HFFc6 (cell line): ENCODE data around the gene ARL2BP. TPM values are rescaled to one million over a fixed set of nuclear protein-coding genes. Genes with fewer than 3 reads are reported as not detected.

ENCODE experiments used
- DNase-seq: peaks from one replicate; pipeline ENCODE4 v3.0.0-alpha.2; 2018
- H3K27ac Mint-ChIP-seq: 2 replicates; pipeline ENCODE4 v1.8.0; 2020; ENCODE audit warnings: mild to moderate bottlenecking, mixed read lengths
- H3K27me3 Mint-ChIP-seq: 2 replicates; pipeline ENCODE4 v1.8.0; 2021; ENCODE audit warnings: mild to moderate bottlenecking, moderate library complexity, mixed read lengths; ENCODE audit not compliant: insufficient read depth
- H3K36me3 Mint-ChIP-seq: 2 replicates; pipeline ENCODE4 v1.8.0; 2021; ENCODE audit warnings: low read depth, mixed read lengths
- H3K4me1 Mint-ChIP-seq: 2 replicates; pipeline ENCODE4 v1.8.0; 2020; ENCODE audit warnings: low read depth, mixed read lengths
- H3K4me3 Mint-ChIP-seq: 2 replicates; pipeline ENCODE4 v1.8.0; 2020; ENCODE audit warnings: mild to moderate bottlenecking, moderate library complexity, mixed read lengths
- H3K9me3 Mint-ChIP-seq: 2 replicates; pipeline ENCODE4 v1.8.0; 2020; ENCODE audit warnings: mild to moderate bottlenecking, mixed read lengths
- total RNA-seq, 6 experiments: library from RNA; stranded (reverse); fragmentation: NEBNext Ultra II Directional; extraction: Animal tissue kit (Norgen Biotek cat#: 25700); gene quantifications; 2 replicates in 1 of 6; 3 replicates in 5 of 6; pipeline ENCODE4 v1.2.3, GENCODE V29; 2021
- TF ChIP-seq, protein P1 (sequence below): fragments of 200-600 bp; sonication (generic); IDR thresholded peaks from 2 replicates; pipeline ENCODE4 v1.5.0; 2021; ENCODE audit warnings: antibody characterized with exemption, mild to moderate bottlenecking

The ARL2BP gene
- total RNA-seq, 6 experiments from 2014 or later, result 70.3 to 80.0 (median 76.7) TPM

DNA sequence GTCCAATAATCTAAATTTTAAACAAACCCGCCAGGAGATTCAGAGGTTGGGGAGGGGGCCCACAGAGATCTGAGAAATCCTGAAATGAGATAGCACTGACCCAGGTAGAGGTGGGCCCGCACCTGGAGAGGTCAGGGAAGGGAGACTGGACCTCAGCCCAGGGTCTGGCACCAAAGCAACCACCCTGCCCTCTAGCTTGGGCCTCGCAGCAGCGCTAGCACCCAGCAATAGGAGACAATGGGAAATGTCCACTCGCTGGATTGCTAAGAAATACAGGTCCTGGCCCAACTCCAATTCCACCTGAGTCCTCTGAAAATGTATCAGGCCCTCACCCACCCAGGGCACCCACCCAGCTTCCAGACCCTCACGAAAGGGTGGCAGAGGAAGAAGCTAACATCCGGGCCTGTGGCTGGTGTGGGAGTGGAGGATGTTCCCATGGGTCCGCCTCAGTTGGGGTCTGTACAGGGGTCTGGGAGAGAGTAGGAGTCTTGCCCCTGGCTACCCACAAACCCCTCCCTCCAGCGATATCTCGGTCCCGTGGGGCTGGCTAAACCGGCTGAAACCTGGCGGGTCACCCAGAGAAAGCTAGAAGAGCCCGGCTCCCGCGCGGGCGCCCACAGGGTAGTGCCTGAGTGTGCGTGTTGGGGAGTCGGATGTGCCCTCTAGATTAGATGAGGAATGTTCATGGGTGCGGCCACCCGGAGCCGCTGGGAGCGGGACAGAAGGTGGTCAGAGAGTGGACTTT is 38.3 kb downstream of the ARL2BP start:
- no peak overlapping the region for H3K27ac Mint-ChIP-seq
- H3K27me3 Mint-ChIP-seq, result peaks cover 29% of the 10 kb centered on the region
- peaks cover 14% of the 10 kb centered on the region for H3K4me1 Mint-ChIP-seq
- peak overlapping the region; percentile 41 for H3K4me3 Mint-ChIP-seq
- no peaks in the 10 kb centered on the region for H3K9me3 Mint-ChIP-seq
- DNase-seq, result no peak
- H3K36me3 Mint-ChIP-seq, result no peaks in the 10 kb centered on the region
- TF ChIP-seq, protein P1, sequence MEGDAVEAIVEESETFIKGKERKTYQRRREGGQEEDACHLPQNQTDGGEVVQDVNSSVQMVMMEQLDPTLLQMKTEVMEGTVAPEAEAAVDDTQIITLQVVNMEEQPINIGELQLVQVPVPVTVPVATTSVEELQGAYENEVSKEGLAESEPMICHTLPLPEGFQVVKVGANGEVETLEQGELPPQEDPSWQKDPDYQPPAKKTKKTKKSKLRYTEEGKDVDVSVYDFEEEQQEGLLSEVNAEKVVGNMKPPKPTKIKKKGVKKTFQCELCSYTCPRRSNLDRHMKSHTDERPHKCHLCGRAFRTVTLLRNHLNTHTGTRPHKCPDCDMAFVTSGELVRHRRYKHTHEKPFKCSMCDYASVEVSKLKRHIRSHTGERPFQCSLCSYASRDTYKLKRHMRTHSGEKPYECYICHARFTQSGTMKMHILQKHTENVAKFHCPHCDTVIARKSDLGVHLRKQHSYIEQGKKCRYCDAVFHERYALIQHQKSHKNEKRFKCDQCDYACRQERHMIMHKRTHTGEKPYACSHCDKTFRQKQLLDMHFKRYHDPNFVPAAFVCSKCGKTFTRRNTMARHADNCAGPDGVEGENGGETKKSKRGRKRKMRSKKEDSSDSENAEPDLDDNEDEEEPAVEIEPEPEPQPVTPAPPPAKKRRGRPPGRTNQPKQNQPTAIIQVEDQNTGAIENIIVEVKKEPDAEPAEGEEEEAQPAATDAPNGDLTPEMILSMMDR, result no peak

DNA sequence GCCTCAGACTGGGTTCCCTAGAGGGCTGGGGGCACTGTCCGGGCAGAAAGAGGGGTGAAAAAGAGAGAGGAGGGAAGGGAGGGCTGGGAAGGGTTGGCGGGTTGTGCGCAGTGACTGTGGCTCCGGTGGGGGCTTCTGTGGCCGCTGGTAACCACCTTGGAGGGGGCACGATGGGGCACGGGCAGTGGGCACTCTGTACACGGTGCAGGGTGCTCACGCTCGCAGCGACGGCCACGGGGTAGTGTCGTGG is 38.8 kb downstream of the ARL2BP start:
- TF ChIP-seq, protein P1, result no peak
- DNase-seq, result no peak
- H3K4me1 Mint-ChIP-seq, result peaks cover 10% of the 10 kb centered on the region
- H3K27ac Mint-ChIP-seq, result no peak overlapping the region
- H3K27me3 Mint-ChIP-seq, result peaks cover 29% of the 10 kb centered on the region
- H3K4me3 Mint-ChIP-seq, result peak overlapping the region; percentile 41
- no peaks in the 10 kb centered on the region for H3K36me3 Mint-ChIP-seq
- H3K9me3 Mint-ChIP-seq, result no peaks in the 10 kb centered on the region

GRCh38 chr16:57284209-57284951 is 39.3 kb downstream of the ARL2BP start, which contains the start of gene PLLP:
PLLP (minus strand) TSS chr16:57284672; CDS start chr16:57284540, 132 bp downstream.
- peak; percentile 2 for DNase-seq
- H3K27ac Mint-ChIP-seq, result no peak within 1 kb of the TSS
- H3K27me3 Mint-ChIP-seq, result peaks cover 27% of the 10 kb centered on the region
- H3K4me3 Mint-ChIP-seq, result peak within 1 kb of the TSS; percentile 72
- peaks cover 10% of the 10 kb centered on the region for H3K4me1 Mint-ChIP-seq
- TF ChIP-seq, protein P1, result no peak
- H3K36me3 Mint-ChIP-seq, result no peaks in the 10 kb centered on the region
- no peaks in the 10 kb centered on the region for H3K9me3 Mint-ChIP-seq

DNA sequence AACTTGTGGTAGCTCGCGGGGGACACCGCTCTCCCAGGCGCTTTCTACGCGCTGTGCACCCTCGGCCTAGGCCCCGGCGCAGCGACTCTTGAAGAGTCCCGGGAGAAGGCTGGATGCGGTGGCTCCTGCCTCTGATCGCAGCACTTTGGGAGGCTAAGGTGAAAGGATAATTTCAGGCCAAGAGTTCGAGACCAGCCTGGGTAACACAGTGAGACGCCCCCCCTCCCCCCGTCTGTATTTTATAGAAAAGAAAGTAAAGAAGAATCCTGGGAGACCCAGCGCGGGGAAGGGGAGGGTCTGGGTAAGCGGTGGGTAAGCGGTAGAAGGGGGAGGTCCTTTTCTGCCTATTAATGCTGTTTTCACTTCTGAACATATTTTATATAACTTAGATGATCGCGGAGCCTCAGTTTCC is 39.9 kb downstream of the ARL2BP start:
- DNase-seq, result no peak
- H3K27ac Mint-ChIP-seq, result no peak overlapping the region
- no peaks in the 10 kb centered on the region for H3K36me3 Mint-ChIP-seq
- TF ChIP-seq, protein P1, result no peak
- peaks cover 27% of the 10 kb centered on the region for H3K27me3 Mint-ChIP-seq
- H3K4me1 Mint-ChIP-seq, result peaks cover 9% of the 10 kb centered on the region
- H3K4me3 Mint-ChIP-seq, result peak overlapping the region; percentile 72
- no peaks in the 10 kb centered on the region for H3K9me3 Mint-ChIP-seq

GRCh38 chr16:57285379-57285778 is 40.3 kb downstream of the ARL2BP start:
- no peak overlapping the region for H3K27ac Mint-ChIP-seq
- H3K36me3 Mint-ChIP-seq, result no peaks in the 10 kb centered on the region
- TF ChIP-seq, protein P1, result no peak
- no peaks in the 10 kb centered on the region for H3K9me3 Mint-ChIP-seq
- H3K4me1 Mint-ChIP-seq, result peaks cover 5% of the 10 kb centered on the region
- no peak overlapping the region; the same call in 1 of the 2 replicates for H3K4me3 Mint-ChIP-seq
- H3K27me3 Mint-ChIP-seq, result peaks cover 27% of the 10 kb centered on the region
- DNase-seq, result no peak
